NOMO-1 treated with DMSO at 0.1 percent for 48 hours (cell line): ENCODE measurements around the gene UBAC2.
"Not testable (repeated sequence)": the region's sequence is repeated elsewhere in the genome, so short reads cannot be mapped to it uniquely, and the experiment has no call there.

Experiments used
- DNase-seq: peaks from one replicate; lab custom pipeline; 2025; ENCODE audit not compliant: unreplicated experiment; lab: John Stamatoyannopoulos, UW

UBAC2 gene

DNA sequence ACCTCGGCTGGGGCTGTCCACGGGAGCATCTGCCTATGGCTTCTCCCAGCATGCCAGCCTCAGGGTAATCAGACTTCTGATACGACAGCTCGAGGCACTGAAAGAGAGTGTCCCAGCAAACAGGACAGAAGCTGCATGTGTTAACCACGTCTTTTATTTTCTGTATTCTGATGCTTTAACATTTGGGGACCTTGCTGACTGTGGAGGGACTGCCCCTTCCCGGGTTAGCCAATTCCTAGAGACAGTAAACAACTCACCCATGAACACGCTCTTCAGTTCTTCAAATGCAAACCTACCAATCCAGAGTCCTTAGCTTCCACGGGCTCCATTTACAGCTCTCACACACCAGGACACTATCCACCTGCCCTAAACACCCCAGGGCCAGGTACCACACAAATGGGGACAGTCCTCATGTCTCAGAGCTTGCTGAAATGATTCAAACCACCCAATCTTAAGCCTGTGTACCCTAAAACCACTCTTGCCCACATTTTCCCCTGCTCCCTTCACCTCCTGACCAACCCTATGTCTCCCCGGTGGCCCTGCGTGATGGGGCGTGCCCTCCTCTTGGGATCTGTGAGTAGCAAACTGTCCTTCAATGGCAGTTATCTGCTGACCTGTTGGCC, 208.9 kb downstream of the UBAC2 start:
- DNase-seq, result not testable (repeated sequence)

DNA sequence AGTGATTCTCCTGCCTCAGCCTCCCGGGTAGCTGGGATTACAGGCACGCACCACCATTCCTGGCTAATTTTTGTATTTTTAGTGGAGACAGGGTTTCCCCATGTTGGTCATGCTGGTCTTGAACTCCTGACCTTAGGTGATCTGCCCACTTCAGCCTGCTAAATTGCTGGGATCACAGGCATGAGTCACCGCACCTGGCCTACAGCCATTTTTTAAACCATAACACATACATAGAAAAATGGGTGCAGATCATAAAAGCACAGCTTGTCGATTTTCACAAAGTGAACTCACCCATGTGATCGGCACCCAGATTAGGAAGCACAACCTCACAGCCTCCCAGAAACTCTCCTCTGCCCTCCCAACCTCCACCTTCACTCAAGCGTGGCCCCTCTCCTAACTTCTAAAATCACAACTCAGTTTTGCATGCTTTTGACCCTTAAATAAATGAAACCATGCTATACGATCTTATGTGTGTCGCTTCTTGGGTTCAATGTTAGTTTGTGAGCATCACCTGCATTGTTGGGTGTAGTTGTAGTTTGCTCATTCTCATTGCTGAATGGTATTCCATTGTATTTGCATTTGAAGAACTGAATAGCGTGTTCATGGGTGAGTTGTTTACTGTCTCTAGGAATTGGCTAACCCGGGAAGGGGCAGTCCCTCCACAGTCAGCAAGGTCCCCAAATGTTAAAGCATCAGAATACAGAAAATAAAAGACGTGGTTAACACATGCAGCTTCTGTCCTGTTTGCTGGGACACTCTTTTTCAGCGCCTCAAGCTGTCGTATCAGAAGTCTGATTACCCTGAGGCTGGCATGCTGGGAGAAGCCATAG, 210.2 kb downstream of the UBAC2 start:
- not testable (repeated sequence) for DNase-seq

DNA sequence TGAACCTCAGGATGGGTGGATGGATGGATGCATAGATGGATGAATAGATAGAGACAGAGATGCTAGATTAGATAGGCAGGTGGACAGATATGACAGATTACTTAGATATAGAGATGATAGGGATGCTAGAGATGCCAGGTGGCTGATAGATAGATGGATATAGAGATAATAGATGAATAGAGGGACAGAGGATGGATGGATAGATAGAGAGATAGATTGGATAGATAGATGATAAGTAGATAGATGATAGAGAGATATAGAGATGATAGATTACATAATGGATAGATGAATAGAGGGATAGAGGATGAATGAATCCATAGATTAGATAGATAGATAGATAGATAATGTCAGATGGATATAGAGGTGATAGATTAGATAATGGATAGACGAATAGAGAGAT, 212.2 kb downstream of the UBAC2 start:
- no peak for DNase-seq

DNA sequence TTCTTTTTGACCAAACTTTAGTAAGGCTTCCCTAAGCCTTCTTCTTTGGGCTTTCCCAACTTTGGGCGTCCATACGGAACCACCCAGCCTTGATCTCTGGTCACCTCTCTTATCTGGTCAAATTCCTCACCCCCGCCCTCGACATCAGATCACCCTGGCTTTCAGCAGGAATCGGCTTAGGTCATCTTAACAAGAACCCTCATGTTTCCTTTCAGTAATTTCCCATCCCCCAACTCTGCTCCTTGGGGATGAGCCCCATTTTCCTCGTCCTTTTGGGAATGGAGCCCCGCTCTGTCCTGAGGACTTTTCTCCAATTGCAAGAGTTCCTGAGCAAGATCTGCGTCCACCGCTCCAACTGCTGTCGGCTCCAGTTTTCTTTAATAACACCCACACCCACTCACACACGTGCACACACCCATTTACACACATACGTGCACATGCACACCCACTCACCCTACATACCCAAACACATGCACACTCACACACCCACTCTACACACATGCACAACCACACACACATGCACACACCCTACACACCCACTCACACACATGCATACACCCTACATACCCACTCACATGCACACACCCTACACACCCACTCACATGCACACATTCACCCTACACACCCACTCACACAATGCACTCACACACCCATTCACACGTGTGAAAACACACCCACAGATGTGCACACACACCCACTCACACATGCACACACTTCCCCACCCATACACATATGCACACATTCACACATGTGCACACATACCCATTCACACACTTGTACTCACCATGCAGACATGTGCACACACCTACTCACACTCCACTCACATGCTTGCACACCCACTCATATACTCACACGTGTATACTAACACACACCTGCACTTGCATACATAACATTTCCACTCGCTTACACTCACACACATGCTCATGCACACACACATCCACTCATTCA, 213.7 kb downstream of the UBAC2 start:
- DNase-seq, result no peak

DNA sequence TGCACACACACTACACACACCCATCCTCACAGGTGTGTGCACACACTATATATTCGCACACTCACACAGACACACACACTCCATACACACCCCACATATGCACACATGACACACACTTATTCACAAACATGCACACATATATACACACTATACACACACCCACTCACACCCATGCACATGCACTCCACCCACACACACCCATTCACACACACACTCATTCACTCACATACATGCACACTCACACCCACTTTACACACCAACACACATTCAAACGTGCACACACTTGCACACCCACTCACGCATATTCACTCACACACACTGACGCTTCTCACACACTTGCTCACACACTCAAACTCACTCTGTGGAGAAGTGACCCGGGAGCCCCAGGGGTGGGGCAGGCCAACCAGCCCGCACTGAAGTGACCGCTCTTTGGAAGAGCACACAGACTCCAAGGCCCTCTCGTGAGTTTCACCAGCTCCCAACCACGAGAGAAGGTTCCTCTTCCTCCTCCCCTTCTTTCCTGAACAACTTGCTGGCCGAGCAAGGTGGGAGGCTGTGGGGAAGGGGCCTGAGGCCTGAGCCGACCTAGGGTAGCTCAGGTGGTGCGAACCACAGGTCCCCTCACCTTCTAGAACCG, 214.5 kb downstream of the UBAC2 start:
- DNase-seq, result no peak

DNA sequence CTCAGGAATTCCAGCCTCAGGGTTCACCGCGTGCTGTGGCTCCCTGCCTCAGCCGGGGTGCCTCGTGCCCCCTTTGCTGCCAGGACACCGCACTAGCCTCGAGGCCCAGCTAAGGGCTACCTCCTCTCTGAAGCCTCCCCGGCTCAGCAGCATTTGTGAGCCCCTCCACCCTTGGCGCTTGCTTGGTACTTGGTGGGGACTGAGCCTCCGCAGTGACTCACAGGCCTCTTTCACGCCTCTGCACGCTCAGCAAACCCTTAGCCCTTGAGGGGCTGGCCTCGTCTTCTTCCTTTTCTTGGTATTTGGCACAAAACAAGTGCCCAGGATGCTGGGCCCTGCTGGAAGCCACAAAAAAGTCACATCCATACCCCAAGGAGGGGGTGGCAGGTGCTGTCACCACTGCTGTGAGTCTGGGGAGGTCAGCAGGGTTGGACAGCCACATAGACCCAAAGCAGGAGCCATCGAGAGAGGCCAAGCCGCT, 215.2 kb downstream of the UBAC2 start:
- DNase-seq, result no peak

DNA sequence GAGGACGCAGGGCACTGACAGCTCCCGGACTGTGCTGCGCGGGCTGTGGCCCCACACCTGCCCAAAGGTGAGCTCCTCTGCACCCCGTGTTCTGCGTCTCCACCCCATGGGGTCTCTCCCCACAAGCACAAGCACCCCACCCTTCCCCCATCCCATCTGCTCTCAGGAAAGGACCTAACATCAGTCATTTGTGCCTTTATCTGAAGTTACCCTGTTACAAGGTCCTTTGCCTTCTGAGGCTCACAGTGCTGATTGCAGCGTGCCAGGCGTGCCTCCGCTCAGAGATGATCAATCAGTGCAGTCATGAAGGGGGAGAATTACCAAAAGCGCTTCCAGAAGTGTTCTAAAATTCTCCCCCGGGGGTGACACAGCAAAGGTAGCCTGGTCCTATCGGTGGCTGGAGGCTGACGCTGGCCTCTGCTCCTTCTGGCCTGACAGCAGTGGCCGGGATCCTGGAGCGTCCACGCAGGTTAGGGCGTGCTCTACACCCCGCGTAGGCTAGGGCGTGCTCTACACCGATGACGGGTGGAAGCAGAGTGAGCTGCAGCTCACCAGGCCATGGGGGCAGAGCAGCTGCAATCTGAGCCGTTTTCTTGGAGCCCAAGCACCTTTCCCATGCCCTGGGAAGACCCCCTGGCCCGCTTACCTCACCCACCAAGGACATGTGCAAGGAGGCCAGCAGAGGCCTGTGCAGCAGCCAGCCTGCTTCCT, 215.9 kb downstream of the UBAC2 start:
- DNase-seq, result no peak

DNA sequence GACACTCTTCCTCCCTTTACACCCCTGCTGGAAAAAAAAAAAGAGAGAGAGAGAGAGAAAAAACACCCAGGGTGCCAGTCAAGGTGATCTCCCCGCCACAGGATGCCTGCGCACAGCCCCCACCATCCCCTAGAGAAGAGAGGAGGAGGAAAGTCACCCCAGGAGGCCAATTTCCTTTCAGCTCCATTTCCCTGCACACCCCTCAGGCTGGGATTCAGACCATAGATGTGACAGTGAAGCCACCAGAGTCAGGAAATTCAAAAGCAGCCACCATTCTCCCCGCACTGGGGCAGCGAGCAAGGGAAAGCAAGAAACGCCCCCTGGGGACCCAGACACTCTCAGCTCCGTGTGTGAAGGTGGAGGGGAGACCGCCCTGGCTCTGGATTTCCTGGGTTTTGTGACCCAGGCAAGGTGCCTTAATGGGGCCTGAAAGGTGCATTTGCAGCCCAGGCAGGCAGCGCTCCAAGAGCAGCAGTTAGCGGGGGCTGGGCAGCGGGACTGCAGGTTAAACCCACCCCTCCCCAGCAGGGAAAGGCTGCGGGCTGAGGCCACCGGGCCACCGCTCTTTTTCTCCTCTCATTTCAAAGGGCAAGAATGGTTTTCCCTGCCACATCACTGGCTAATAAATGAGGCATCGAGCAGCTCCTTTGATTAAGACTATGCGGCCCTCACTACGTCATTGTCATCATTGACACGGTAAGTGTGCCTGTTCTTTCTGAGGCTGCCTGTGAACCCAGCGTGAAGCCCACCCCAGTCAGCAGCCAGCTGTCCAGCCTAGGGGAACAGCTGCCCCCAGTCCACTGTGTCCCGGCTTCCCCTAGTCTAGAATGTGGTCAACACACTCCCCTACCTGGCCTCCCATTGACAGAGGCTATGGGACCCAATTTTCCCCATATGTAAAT, 216.8 kb downstream of the UBAC2 start:
- DNase-seq, result no peak

DNA sequence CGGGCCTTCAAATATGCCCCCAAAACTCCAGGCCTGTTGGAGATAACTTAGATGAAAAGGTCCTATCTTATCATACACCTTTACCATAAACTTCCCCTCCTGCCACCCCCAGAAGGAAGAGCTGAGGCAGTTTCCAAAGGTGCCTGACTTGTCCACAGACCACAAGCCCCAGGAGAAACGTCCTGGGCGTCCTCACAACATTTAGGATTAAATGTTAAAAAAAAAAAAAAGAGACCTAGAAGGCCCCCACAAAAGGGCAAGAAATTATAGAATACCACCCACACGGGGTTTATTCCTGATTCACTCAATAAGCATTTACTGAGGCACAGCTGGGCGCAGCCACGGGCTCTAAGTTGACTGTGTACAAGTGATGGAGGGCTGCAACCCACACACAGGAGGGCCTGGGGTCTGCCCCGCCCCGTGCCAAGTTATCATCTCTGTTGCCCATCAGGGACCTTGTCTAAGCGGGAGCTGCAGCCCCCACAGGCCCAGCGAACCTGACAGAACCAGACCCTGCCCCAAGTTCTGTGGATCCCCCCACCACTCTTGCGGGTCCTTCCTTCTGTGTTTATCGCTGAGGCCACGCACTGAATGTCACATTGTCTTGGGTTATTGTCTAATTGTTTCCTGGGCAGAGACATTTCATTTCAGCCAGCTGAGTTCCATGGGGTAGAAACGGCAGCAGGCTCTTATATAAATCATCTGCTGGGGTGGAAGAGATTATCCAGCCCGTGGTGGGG, 217.6 kb downstream of the UBAC2 start:
- DNase-seq, result no peak

DNA sequence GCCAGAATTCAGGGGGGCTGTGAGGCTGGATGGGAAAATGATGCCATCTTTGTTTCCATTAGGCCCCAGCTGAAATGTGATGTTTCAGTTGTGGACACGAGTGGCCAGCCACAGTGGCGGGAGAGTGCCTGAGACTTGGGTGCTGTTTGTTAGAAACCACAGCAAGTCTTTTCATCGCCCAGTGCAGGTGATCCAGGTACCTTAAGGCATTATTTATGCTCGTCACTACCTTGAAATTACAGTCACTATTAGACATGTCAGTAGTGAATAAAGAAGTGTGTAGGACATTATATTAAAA, 218.1 kb downstream of the UBAC2 start:
- no peak for DNase-seq

DNA sequence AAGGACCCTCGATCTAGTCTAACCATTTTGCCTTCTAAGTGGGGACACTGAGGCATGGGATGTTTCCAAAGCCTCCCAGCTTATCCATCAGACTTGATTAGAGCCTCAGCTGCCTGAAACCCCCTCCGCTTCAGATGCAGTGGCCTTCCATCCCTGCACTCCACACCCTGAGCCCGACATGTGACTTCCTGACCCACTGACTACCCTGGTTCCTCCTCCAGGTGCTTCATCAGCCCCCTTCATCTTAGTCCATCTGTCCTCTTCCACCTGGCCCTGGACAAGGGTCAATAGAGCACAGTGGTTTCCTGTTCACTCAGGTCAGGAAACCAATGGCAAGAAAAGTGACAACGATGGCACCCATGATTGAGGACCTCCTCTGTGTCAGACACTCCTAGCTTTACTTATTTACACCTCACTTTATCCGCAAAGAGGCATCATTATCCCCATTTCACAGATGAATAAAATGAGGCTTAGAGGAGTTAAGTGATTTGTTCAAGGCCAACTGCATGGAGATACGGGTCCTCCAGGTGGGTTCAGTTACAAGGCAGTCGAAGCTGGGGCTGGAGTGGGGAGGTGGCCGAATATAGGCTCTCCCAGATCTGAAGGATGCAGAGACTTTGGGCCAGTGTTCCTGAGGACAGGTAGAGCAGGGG, 219.1 kb downstream of the UBAC2 start:
- no peak for DNase-seq

DNA sequence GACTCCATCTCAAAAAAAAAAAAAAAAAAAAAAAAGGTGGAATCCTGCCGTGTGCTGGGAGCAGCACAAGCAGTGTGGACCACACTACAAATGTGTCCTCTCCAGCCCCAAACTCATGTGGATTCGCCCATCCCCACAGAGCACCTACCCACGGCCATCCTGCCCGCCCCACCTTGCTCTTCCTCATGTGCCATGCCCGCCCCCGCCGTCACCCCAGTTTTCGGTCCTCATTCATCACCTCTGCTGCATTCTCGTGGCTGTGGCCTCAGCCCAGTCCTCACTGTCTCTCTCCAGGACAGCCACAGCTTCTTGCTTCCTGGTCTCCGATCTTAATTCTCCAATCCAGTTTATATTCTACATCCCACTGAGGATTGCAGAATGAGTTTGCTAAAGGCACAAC, 220.6 kb downstream of the UBAC2 start:
- no peak for DNase-seq

DNA sequence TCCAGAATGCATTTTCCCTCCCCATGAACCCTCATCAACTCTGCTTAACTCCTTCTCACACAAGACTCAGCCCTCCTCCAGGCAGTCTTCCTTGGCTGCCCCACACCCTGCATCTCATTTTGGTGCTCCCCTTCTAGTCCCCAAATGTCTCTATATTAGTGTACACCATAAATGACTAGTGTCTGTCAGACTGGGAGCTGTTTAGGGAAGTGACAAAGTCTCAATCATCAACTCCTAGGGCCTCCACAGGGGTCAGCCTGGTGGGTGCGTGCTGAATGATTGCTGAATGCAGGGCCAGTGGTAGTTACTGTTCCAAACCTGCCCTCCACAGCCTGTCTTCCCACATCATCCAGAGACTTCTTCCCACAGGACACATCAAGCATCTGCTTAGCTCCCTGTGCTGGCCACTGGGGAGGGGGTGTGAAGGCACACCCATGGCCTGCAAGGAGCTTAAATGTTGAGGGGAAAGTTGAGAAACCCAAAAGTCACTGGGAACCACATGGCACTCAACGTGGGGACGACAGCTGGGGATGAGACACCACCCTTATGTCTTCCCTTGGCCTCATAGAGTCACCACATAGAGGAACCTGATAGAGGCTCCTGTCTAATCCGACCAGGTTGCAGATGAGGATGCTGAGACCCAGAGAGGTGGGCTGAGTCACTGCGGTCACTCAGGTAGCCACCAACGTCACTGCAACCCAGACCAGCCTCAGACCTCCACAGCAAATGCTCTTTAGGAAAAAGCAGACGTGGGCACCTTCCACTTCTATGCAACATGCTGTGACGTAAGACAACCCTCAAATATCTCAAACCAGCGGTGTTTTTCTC, 221.3 kb downstream of the UBAC2 start:
- peak; percentile 46 for DNase-seq

DNA sequence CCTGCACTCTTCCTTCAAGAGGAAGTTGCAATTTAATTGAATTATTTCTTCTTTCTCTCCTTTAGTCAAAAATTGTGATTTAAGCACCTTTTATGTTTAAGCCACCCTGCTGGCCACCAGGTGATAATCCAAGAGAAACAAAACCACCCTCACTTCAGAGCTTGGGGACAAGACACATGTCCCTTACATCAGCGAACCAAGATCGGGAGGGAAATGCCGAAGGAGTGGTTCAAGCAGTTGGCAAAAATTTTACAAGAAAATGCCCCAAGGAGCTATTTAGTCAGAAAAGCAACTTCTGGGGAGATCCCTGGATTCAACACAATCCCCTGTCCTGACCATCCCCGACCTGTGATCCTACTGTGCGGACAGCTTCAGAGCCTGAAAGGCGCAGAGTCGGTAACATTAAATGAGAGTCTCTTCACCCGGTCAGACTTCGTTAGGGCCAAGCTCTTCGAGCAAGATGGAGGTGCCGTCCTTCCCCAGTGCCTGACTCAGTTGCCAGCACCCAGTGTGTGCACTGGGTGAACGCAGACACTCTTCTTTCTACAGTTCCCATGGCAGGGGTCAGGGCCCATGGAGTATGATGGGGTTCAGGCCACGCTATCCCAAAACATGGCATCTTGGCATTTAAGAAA, 222.0 kb downstream of the UBAC2 start:
- no peak for DNase-seq

DNA sequence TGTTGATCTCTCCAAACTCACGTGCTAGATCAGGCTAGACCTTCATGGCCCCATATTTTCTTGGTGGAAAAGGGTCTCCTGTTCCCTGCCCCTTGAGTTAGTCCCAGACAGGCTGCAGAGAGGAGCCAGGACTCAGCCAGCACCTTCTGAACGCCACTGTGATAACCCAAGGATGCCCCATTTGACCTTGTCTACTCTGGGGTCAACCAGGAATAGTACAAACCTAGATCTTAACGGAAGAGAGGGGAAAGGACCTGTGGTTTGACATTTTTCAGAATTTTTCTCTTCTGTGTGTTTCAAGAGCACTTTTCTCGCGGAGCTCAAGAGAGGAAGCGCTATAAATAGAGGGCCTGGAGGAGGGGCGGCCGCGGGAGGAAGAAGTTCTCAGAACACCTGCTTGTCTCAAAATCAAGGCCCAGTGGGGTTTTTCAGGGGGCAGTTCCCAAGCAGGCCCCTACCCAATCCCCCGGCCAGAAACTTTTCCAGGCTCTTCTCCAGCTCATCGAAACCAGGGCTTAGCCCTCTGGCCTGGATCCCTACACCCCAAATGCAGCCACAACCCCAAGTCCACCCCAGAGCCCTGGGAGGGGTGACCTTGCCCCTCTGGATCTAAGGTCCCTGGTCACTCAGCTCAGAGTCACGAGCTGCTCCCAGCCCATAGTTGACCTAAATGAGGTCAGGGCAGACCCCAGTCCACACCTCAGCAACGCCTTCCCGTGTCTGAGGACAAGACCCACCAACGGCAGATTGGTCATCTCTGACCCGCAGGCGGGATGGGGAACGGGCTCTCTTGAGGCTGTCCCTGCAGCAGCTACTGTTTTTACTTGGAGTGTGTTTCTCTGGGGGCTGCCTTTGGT, 225.1 kb downstream of the UBAC2 start:
- peak; percentile 50 for DNase-seq

DNA sequence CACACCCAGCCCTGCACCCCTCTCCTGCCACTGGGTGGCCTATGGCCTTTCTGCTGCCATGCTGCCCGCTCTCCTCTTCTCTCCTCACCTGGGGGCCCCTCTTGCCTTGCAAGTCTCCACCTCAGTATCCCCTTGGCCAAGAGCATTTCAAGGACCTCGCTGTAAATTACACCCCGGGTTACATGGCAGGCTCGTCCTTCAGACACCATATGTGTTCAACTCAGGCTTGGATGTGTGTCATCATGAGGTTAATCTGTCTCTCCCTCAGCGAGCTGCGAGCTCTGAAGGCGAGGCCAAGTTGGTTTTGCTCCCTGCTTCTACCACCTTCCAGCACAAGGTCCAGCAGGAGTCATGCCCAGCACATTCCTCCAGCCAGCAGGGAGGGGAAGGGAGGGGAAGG, 225.8 kb downstream of the UBAC2 start:
- no peak for DNase-seq
